Measurements from ENCODE around the gene CCDC142.

Gene CCDC142

DNA sequence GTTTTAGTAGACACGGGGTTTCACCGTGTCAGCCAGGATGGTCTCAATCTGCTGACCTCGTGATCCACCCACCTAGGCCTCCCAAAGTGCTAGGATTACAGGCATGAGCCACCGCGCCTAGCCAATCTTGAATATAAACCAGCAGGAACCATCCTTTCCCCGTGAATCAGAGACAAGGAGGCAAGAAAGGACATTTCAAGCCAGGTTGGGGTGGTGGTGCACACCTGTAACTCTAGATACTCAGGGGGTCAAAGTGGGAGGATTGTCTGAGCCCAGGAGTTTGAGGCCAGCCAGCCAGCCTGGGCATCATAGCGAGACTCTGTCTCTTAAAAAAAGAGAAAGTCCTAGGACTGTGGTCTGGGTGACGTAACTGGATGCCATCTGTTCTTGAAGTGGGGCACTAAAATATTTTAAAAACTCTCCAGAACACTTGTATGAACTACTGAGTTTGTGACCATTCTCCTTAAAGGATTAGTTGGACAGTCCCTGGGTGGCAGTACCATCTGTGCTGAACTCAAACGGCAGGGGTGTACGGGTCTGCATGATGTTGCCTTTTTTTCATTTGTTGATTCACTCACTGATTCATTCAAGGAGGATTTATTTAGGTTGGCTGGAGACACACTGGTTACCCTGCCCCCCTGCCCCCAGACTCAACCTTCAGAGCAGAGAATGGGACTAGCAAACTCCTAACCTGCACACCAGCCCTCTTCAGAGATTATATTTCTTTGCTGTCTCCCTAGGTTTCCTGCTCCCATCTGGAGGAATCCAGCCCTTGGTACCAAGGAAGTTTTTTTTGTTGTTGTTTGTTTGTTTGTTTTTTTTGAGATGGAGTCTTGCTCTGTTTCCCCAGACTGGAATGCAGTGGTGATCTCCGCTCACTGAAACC, 28.5 kb upstream of the CCDC142 start:
- Histone ChIP-seq H3K9me3 (ENCODE audit: control insufficient read depth, insufficient read depth, low read length) (no peaks in the 10 kb centered on the region), H3K4me1 (ENCODE audit: control insufficient read depth, insufficient read depth, low read length) (peaks cover 3% of the 10 kb centered on the region), H3K9ac (ENCODE audit: low read depth, low read length) (no peak overlapping the region), H3K4me3 (ENCODE audit: low read depth, low read length) (no peak overlapping the region), H3K36me3 (ENCODE audit: control insufficient read depth, insufficient read depth, low read length) (no peaks in the 10 kb centered on the region), H3K27me3 (ENCODE audit: control insufficient read depth, insufficient read depth, low read length) (peaks cover 85% of the 10 kb centered on the region)

GRCh38 chr2:74510272-74510671, 27.5 kb upstream of the CCDC142 start:
- H3K4me1 ChIP-seq (ENCODE audit: control insufficient read depth, insufficient read depth, low read length) = peaks cover 3% of the 10 kb centered on the region
- no peak overlapping the region for H3K9ac ChIP-seq (ENCODE audit: low read depth, low read length)
- H3K4me3 ChIP-seq (ENCODE audit: low read depth, low read length) = no peak overlapping the region
- H3K27me3 ChIP-seq (ENCODE audit: control insufficient read depth, insufficient read depth, low read length) = peaks cover 82% of the 10 kb centered on the region
- no peaks in the 10 kb centered on the region for H3K9me3 ChIP-seq (ENCODE audit: control insufficient read depth, insufficient read depth, low read length)
- H3K36me3 ChIP-seq (ENCODE audit: control insufficient read depth, insufficient read depth, low read length) = peaks cover 3% of the 10 kb centered on the region

DNA sequence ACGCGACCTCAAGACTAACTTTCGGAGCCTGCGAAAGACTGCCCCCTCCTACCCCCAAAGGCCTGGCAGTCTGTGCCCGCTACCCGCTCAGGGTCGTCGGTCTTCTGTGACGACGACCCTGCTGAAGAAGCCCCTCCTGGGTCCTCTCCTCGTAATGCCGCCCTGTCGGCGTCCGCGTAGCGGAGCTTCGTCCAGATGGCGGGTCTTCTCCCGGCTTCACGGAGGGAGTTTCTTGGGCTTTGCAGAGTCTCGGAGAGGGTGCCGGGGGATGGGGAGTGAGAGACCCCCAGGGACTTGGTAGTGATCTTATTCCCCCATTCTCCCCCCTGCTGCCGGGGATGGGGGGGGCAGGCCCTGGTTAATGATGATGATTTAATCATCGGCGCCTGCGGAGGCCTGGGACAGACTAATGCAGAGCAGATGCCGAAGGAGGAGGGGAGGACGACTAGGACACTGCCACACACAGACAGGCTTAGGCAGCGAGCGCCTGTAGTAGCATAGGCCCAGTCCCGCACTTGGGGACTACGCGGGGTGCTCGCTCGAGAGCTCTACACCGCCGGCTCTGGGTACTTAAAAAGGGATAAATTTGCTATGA, 25.2 kb upstream of the CCDC142 start:
- peak overlapping the region; percentile 81 for H3K9ac ChIP-seq (ENCODE audit: low read depth, low read length)
- peaks cover 3% of the 10 kb centered on the region for H3K4me1 ChIP-seq (ENCODE audit: control insufficient read depth, insufficient read depth, low read length)
- H3K36me3 ChIP-seq (ENCODE audit: control insufficient read depth, insufficient read depth, low read length) = peaks cover 4% of the 10 kb centered on the region
- H3K27me3 ChIP-seq (ENCODE audit: control insufficient read depth, insufficient read depth, low read length) = peaks cover 83% of the 10 kb centered on the region
- peak overlapping the region; percentile 93 for H3K4me3 ChIP-seq (ENCODE audit: low read depth, low read length)
- H3K9me3 ChIP-seq (ENCODE audit: control insufficient read depth, insufficient read depth, low read length) = no peaks in the 10 kb centered on the region

- Histone ChIP-seq H3K9me3 (ENCODE audit: control insufficient read depth, insufficient read depth, low read length) (no peaks in the 10 kb centered on the region), H3K4me3 (ENCODE audit: low read depth, low read length) (peak within 1 kb of the TSS; percentile 93), H3K4me1 (ENCODE audit: control insufficient read depth, insufficient read depth, low read length) (peaks cover 3% of the 10 kb centered on the region), H3K27me3 (ENCODE audit: control insufficient read depth, insufficient read depth, low read length) (peaks cover 83% of the 10 kb centered on the region), H3K36me3 (ENCODE audit: control insufficient read depth, insufficient read depth, low read length) (peaks cover 4% of the 10 kb centered on the region), H3K9ac (ENCODE audit: low read depth, low read length) (peak within 1 kb of the TSS; percentile 84)
Measured at GRCh38 chr2:74507145-74507925, 24.5 kb upstream of the CCDC142 start, which contains the start of gene PCGF1. PCGF1 (minus strand) TSS chr2:74507695; CDS start chr2:74507668, 27 bp downstream.

DNA sequence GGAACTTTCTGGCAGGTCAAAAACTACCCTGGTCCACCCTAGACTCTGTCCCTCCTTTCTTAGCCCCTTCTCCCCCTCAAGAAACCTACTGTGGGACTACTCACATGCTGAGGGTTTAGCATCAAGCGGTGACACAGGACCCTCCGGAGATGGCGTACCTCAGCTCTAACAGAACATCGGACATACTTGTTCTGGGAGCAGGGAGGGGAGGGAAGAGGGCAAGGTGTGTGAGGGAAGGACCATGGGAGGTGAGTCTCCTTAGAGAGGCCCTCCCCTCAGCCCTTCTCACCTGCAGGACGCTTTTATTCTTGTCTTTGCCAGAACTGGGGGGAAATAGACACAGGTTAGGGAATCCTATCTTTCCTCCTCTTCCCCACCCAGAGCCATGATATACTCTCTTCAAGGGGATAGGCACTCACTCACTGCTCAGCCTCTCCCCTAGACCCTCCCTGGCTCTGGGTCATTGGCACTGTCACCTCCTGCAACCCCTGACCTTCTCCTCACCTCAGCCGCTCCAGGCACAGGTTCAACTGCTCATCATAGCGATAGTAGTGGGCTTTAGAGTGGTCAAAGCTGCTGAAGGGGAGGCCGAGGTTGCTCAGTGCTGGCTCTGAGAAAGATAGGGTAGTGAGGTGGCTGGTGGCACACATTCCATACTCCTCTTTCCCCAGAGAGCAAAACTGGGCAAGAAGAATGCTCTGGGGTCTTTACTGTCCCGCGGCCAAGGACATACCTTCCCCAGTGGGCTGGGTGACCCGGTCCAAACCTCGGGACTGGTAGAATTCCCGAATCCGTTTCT, 22.8 kb upstream of the CCDC142 start:
- Histone ChIP-seq H3K27me3 (ENCODE audit: control insufficient read depth, insufficient read depth, low read length) (peaks cover 83% of the 10 kb centered on the region), H3K9ac (ENCODE audit: low read depth, low read length) (no peak overlapping the region), H3K4me1 (ENCODE audit: control insufficient read depth, insufficient read depth, low read length) (peaks cover 3% of the 10 kb centered on the region), H3K9me3 (ENCODE audit: control insufficient read depth, insufficient read depth, low read length) (no peaks in the 10 kb centered on the region), H3K36me3 (ENCODE audit: control insufficient read depth, insufficient read depth, low read length) (peaks cover 4% of the 10 kb centered on the region), H3K4me3 (ENCODE audit: low read depth, low read length) (no peak overlapping the region)

GRCh38 chr2:74504591-74504990, 21.8 kb upstream of the CCDC142 start:
- H3K4me1 ChIP-seq (ENCODE audit: control insufficient read depth, insufficient read depth, low read length) = peaks cover 3% of the 10 kb centered on the region
- peaks cover 83% of the 10 kb centered on the region for H3K27me3 ChIP-seq (ENCODE audit: control insufficient read depth, insufficient read depth, low read length)
- H3K9me3 ChIP-seq (ENCODE audit: control insufficient read depth, insufficient read depth, low read length) = no peaks in the 10 kb centered on the region
- peaks cover 4% of the 10 kb centered on the region for H3K36me3 ChIP-seq (ENCODE audit: control insufficient read depth, insufficient read depth, low read length)
- H3K4me3 ChIP-seq (ENCODE audit: low read depth, low read length) = peak overlapping the region; percentile 48
- no peak overlapping the region for H3K9ac ChIP-seq (ENCODE audit: low read depth, low read length)

DNA sequence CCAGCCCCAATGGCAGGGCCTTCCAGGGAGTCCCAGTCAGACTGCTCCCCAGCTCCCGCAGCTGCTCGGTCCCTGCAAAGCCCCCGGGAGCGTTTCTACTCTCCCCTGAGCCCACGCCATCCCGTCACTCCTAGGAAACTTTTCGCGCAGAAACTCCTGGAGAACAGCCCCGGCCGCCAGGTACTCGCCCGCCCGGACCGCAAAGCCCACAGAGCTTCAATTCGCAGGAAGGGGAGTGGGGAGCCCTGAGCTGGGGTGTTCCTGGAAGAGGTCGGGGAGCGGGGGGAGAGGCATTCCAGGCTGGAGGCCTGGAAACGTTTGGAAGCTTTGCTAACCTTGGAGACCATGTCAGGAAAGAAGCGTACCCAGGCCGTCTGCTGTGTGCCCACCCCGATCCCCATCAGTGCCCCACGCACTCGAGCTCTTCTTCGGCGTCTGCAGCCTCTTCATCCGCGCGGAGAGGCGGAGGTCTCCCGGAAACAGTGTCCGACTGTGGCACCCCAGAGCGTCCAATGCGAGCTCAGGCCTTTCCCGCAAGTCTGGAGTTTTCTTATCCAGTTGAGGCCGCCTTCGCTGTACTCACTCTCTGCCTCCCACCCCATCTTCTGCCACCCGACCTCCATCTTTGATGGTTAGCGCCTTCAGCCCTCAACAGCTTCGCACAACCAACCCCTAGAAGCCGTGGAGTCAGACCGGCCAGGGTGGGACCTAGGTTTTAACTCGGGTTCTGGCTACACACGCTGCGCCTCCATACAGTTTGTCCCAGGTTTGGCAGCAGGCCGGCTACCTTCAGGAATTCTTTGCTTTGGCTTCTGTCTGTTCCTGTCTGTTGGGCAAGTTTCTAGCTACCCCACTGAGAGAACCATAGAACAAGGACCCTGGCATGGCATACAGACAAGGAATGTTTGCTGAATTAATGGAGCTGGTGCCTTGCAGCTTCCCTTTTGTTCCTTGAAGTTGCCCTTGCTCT, 21.0 kb upstream of the CCDC142 start:
- Histone ChIP-seq H3K36me3 (ENCODE audit: control insufficient read depth, insufficient read depth, low read length) (peaks cover 4% of the 10 kb centered on the region), H3K4me3 (ENCODE audit: low read depth, low read length) (peak overlapping the region; percentile 48), H3K4me1 (ENCODE audit: control insufficient read depth, insufficient read depth, low read length) (peaks cover 3% of the 10 kb centered on the region), H3K9ac (ENCODE audit: low read depth, low read length) (peak overlapping the region; percentile 60), H3K9me3 (ENCODE audit: control insufficient read depth, insufficient read depth, low read length) (no peaks in the 10 kb centered on the region), H3K27me3 (ENCODE audit: control insufficient read depth, insufficient read depth, low read length) (peaks cover 83% of the 10 kb centered on the region)

DNA sequence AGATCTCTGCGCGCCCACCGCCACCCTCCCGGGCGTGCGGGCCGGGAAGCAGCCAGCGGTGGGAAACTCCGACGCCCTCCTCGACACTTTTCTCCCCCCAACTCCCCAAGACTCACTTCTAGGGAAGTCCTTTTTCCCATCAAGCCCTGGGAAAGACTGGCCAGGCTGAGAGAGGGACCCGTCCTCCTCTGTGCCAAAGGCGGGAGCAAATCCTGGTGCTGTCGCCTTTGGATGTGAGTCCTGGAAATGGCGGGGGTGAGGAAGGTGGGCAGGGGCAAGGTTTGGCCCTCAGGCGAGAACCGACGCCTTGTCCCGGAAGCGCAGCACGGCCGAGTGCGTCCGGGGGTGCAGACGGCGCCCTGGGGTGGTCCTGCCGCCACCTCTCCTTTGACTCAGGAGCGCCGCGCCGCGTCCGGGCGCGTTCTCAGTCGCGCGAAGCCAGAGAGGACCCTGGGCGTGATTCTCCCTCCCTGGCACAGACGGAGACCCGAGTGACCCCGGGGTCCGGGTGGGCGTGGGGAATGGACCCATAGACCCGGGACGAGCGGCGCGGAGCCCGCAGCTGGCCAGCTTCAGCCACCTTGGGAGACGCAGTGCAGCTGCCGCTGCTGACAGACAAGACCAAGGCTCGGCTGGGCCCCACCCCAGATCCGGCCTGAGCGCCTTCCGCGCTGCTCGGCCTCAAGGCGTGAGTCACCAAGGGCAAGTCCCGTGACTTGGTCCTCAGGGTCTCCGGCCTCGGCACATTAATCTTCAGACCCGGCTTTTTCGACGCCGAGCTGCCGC, 20.1 kb upstream of the CCDC142 start:
- peaks cover 3% of the 10 kb centered on the region for H3K4me1 ChIP-seq (ENCODE audit: control insufficient read depth, insufficient read depth, low read length)
- peak overlapping the region; percentile 48 for H3K4me3 ChIP-seq (ENCODE audit: low read depth, low read length)
- no peaks in the 10 kb centered on the region for H3K9me3 ChIP-seq (ENCODE audit: control insufficient read depth, insufficient read depth, low read length)
- H3K9ac ChIP-seq (ENCODE audit: low read depth, low read length) = peak overlapping the region; percentile 60
- peaks cover 4% of the 10 kb centered on the region for H3K36me3 ChIP-seq (ENCODE audit: control insufficient read depth, insufficient read depth, low read length)
- peaks cover 84% of the 10 kb centered on the region for H3K27me3 ChIP-seq (ENCODE audit: control insufficient read depth, insufficient read depth, low read length)

GRCh38 chr2:74502147-74502719, 19.4 kb upstream of the CCDC142 start:
- Histone ChIP-seq H3K9ac (ENCODE audit: low read depth, low read length) (no peak overlapping the region), H3K36me3 (ENCODE audit: control insufficient read depth, insufficient read depth, low read length) (peaks cover 4% of the 10 kb centered on the region), H3K9me3 (ENCODE audit: control insufficient read depth, insufficient read depth, low read length) (no peaks in the 10 kb centered on the region), H3K4me3 (ENCODE audit: low read depth, low read length) (peak overlapping the region; percentile 48), H3K4me1 (ENCODE audit: control insufficient read depth, insufficient read depth, low read length) (peaks cover 3% of the 10 kb centered on the region), H3K27me3 (ENCODE audit: control insufficient read depth, insufficient read depth, low read length) (peaks cover 91% of the 10 kb centered on the region)

All from iPS-15b (cell line).